ENCODE data around the gene TRIP12. TPM values are rescaled to one million over a fixed set of nuclear protein-coding genes. Genes with fewer than 3 reads are reported as not detected.

The TRIP12 gene
- total and polyA plus RNA-seq, 2 donors (not counting 3 experiments of a cell fraction or from before 2014, with no cell fraction given): 53.8 to 278 TPM

GRCh38 chr2:229821316-229821715, 100.5 kb downstream of the TRIP12 start:
- H3K27me3 ChIP-seq (ENCODE audit: control insufficient read depth in 2 of 2, insufficient read depth in 2 of 2, low read length in 2 of 2): no peaks in the 10 kb centered on the region
- TF ChIP-seq FOS (IDR thresholded peaks at IDR 0.05; ENCODE audit: borderline replicate concordance, insufficient read depth, low read length) (no peak), POLR2A (IDR thresholded peaks at IDR 0.05; ENCODE audit: low read depth, low read length) (no peak), JUN (IDR thresholded peaks at IDR 0.05; ENCODE audit: borderline replicate concordance, insufficient read depth, insufficient read length, low read depth) (no peak), MAX (IDR thresholded peaks at IDR 0.05; ENCODE audit: insufficient read depth, insufficient read length) (no peak), CTCF (IDR thresholded peaks at IDR 0.05; ENCODE audit: extremely low read depth in 1 of 2, insufficient read depth in 1 of 2, low read depth in 1 of 2, low read length in 2 of 2) (no peak), EZH2 (IDR thresholded peaks at IDR 0.05; ENCODE audit: borderline replicate concordance, low read depth, low read length, severe bottlenecking) (no peak), GATA2 (IDR thresholded peaks at IDR 0.05; ENCODE audit: insufficient read depth, insufficient read length, low read depth, low read length) (no peak), MYC (IDR thresholded peaks at IDR 0.05; ENCODE audit: low read depth, low read length) (no peak), POLR2AphosphoS5 (IDR thresholded peaks at IDR 0.05; ENCODE audit: insufficient read depth, low read depth, low read length) (no peak)
- H3K9me1 ChIP-seq (replicated peaks; ENCODE audit: control insufficient read depth, extremely low read depth, insufficient read depth, low read length): no peaks in the 10 kb centered on the region
- H3K4me3 ChIP-seq (replicated peaks in 1 of 3; ENCODE audit: insufficient read depth in 1 of 3, low read depth in 1 of 3, low read length in 3 of 3): no peak overlapping the region
- FAIRE-seq (no peak), DNase-seq (ENCODE audit: low read depth, low spot score) (no peak)
- H3K9me3 ChIP-seq (replicated peaks; ENCODE audit: control insufficient read depth, insufficient read depth, low read length): no peaks in the 10 kb centered on the region
- H2AFZ ChIP-seq (ENCODE audit: low read depth, low read length): no peak overlapping the region
- H3K4me1 ChIP-seq (ENCODE audit: control insufficient read depth, extremely low read depth, insufficient read depth, low read length): peaks cover 25% of the 10 kb centered on the region
- CTCF ChIA-PET: no interaction called here
- peaks cover 5% of the 10 kb centered on the region for H4K20me1 ChIP-seq (replicated peaks; ENCODE audit: control insufficient read depth, extremely low read depth, insufficient read depth, low read length)
- no peak overlapping the region for H3K27ac ChIP-seq (ENCODE audit: insufficient read depth, low read depth, low read length)
- POLR2A ChIA-PET: no interaction called here
- dilution Hi-C loops (cut with MboI; ENCODE audit: extremely low pct_ligation_motif_present, low sequenced_read_pairs): no loop called here
- no peaks in the 10 kb centered on the region for H3K79me2 ChIP-seq (ENCODE audit: control insufficient read depth, insufficient read depth, low read length)
- intact Hi-C loops (cut with micrococcal nuclease): no loop called here
- H3K4me2 ChIP-seq (ENCODE audit: insufficient read depth, low read length): no peak overlapping the region
- BruUV-seq (replicated peaks): no TSS peak
- no peak overlapping the region for H3K9ac ChIP-seq (replicated peaks; ENCODE audit: extremely low read depth, insufficient read depth, low read length)
- H3K36me3 ChIP-seq (ENCODE audit: control insufficient read depth in 2 of 2, extremely low read depth in 1 of 2, insufficient read depth in 2 of 2, low read length in 2 of 2): no peaks in the 10 kb centered on the region
